Measurements from ENCODE around the gene KLHDC8B. TPM values are rescaled to one million over a fixed set of nuclear protein-coding genes. Genes with fewer than 3 reads are reported as not detected.

KLHDC8B gene
- total RNA-seq, 1 experiment from 2014 or later: 6.8 TPM

DNA sequence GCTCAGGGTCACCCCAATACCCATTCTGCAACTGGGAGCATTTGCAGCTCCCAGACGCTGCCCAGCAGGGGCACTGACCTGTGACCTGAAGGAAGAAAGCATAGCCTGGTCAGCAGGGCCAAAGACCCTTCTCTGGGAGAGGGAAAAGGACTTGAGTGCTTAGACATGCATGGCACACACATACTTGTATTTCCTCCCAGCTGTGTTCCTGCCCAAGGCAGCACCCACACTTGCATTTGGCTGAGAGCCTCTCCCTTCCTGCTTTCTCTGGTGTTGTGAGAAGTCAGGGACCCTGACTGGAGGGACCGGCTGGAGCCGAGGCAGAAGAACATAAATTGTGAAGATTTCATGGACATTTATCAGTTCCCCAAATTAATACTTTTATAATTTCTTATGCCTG is 31.3 kb upstream of the KLHDC8B start:
- Histone ChIP-seq H3K4me3 (ENCODE audit: low read depth in 2 of 2, low read length in 2 of 2) (no peak overlapping the region), H3K4me1 (ENCODE audit: control insufficient read depth, insufficient read depth, low read length) (peaks cover 2% of the 10 kb centered on the region; the same call in 1 of the 2 replicates), H3K36me3 (ENCODE audit: control insufficient read depth, insufficient read depth, low read length) (no peaks in the 10 kb centered on the region), H3K9me3 (ENCODE audit: control insufficient read depth, insufficient read depth, low read depth, low read length) (no peaks in the 10 kb centered on the region), H3K27ac (ENCODE audit: low read length) (no peak overlapping the region), H3K27me3 (ENCODE audit: control insufficient read depth, insufficient read depth, low read length) (no peaks in the 10 kb centered on the region)
- POLR2A ChIA-PET: no interaction called here
- no TSS peak for BruUV-seq (replicated peaks)
- CTCF ChIA-PET: interaction anchor here (0.7 kb wide), 1 partner anchor 19 kb away, joined by 3 read pairs; no protein-coding TSS in a partner anchor
- ATAC-seq (no peak), DNase-seq (ENCODE audit: low read depth, low spot score) (no peak)
- intact Hi-C loops (cut with micrococcal nuclease; ENCODE audit: unreplicated experiment) (no loop called here), in situ Hi-C loops (cut with HindIII; ENCODE audit: low pct_unique_long_range_greater_than_20kb, low sequenced_read_pairs) (no loop called here)
- no peak for TF ChIP-seq TCF7L2 (IDR thresholded peaks at IDR 0.05; ENCODE audit: low read depth, low read length)
- TF ChIP-seq, protein P1, sequence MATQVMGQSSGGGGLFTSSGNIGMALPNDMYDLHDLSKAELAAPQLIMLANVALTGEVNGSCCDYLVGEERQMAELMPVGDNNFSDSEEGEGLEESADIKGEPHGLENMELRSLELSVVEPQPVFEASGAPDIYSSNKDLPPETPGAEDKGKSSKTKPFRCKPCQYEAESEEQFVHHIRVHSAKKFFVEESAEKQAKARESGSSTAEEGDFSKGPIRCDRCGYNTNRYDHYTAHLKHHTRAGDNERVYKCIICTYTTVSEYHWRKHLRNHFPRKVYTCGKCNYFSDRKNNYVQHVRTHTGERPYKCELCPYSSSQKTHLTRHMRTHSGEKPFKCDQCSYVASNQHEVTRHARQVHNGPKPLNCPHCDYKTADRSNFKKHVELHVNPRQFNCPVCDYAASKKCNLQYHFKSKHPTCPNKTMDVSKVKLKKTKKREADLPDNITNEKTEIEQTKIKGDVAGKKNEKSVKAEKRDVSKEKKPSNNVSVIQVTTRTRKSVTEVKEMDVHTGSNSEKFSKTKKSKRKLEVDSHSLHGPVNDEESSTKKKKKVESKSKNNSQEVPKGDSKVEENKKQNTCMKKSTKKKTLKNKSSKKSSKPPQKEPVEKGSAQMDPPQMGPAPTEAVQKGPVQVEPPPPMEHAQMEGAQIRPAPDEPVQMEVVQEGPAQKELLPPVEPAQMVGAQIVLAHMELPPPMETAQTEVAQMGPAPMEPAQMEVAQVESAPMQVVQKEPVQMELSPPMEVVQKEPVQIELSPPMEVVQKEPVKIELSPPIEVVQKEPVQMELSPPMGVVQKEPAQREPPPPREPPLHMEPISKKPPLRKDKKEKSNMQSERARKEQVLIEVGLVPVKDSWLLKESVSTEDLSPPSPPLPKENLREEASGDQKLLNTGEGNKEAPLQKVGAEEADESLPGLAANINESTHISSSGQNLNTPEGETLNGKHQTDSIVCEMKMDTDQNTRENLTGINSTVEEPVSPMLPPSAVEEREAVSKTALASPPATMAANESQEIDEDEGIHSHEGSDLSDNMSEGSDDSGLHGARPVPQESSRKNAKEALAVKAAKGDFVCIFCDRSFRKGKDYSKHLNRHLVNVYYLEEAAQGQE (IDR thresholded peaks at IDR 0.05; ENCODE audit: insufficient read depth in 1 of 2, low read depth in 2 of 2, low read length in 1 of 2): no peak
- TF ChIP-seq, protein P2, sequence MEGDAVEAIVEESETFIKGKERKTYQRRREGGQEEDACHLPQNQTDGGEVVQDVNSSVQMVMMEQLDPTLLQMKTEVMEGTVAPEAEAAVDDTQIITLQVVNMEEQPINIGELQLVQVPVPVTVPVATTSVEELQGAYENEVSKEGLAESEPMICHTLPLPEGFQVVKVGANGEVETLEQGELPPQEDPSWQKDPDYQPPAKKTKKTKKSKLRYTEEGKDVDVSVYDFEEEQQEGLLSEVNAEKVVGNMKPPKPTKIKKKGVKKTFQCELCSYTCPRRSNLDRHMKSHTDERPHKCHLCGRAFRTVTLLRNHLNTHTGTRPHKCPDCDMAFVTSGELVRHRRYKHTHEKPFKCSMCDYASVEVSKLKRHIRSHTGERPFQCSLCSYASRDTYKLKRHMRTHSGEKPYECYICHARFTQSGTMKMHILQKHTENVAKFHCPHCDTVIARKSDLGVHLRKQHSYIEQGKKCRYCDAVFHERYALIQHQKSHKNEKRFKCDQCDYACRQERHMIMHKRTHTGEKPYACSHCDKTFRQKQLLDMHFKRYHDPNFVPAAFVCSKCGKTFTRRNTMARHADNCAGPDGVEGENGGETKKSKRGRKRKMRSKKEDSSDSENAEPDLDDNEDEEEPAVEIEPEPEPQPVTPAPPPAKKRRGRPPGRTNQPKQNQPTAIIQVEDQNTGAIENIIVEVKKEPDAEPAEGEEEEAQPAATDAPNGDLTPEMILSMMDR (IDR thresholded peaks at IDR 0.05): no peak
- TF ChIP-seq POLR2AphosphoS5 (IDR thresholded peaks at IDR 0.05; ENCODE audit: low read depth, low read length): no peak
- no peak for TF ChIP-seq SIN3A (IDR thresholded peaks at IDR 0.05; ENCODE audit: borderline replicate concordance, insufficient read depth, low read depth, low read length)

DNA sequence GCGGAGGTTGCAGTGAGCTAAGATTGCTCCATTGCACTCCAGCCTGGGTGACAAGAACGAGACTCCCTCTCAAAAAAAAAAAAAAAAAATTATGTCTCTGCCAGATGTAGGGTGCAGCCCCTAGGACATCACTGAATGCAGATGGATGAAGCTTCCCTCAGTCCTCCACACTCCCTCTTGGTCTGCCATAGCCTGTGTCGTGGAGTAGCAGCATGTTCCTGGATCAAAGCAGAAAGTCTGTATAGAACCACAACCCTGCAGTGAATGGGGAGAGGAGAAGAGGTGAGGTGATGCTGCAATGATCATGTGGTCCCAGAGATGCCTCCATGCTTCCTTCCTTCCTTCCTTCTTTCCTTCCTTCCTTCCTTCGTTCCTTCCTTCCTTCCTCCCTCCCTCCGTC is 23.2 kb upstream of the KLHDC8B start:
- no peaks in the 10 kb centered on the region for H3K9me3 ChIP-seq (ENCODE audit: control insufficient read depth, insufficient read depth, low read depth, low read length)
- no TSS peak for BruUV-seq (replicated peaks)
- ChIA-PET CTCF (no interaction called here), POLR2A (no interaction called here)
- ATAC-seq (0 out of 2 replicates have a peak, but pooled peaks have one; percentile 51), DNase-seq (ENCODE audit: low read depth, low spot score) (no peak)
- H3K4me3 ChIP-seq (ENCODE audit: low read depth in 2 of 2, low read length in 2 of 2): no peak overlapping the region
- TF ChIP-seq, protein P1 (IDR thresholded peaks at IDR 0.05; ENCODE audit: insufficient read depth in 1 of 2, low read depth in 2 of 2, low read length in 1 of 2): no peak
- TF ChIP-seq POLR2AphosphoS5 (IDR thresholded peaks at IDR 0.05; ENCODE audit: low read depth, low read length) (no peak), SIN3A (IDR thresholded peaks at IDR 0.05; ENCODE audit: borderline replicate concordance, insufficient read depth, low read depth, low read length) (no peak), TCF7L2 (IDR thresholded peaks at IDR 0.05; ENCODE audit: low read depth, low read length) (no peak)
- TF ChIP-seq, protein P2 (IDR thresholded peaks at IDR 0.05): no peak
- H3K36me3 ChIP-seq (ENCODE audit: control insufficient read depth, insufficient read depth, low read length): no peaks in the 10 kb centered on the region
- no peak overlapping the region for H3K27ac ChIP-seq (ENCODE audit: low read length)
- intact Hi-C loops (cut with micrococcal nuclease; ENCODE audit: unreplicated experiment) (no loop called here), in situ Hi-C loops (cut with HindIII; ENCODE audit: low pct_unique_long_range_greater_than_20kb, low sequenced_read_pairs) (no loop called here)
- no peaks in the 10 kb centered on the region for H3K4me1 ChIP-seq (ENCODE audit: control insufficient read depth, insufficient read depth, low read length)
- H3K27me3 ChIP-seq (ENCODE audit: control insufficient read depth, insufficient read depth, low read length): no peaks in the 10 kb centered on the region

Data from Panc1 (cell line).